Measurements from ENCODE around the gene SHISAL2B.
"Not testable (repeated sequence)": the region's sequence is repeated elsewhere in the genome, so short reads cannot be mapped to it uniquely, and the experiment has no call there.

The SHISAL2B gene

DNA sequence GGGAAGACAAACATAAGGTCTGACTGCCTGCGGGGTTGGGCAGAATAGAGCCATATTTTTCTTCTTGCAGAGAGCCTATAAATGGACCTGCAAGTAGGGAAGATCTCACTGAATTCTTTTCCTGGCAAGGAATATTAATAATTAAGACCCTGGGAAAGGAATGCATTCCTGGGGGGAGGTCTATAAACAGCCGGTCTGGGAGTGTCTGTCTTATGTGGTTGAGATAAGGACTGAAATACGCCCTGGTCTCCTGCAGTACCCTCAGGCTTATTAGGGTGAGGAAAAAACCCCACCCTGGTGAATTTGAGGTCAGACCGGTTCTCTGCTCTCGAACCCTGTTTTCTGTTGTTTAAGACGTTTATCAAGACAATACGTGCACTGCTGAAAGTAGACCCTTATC lies 6.1 kb downstream of the SHISAL2B start:
- in situ Hi-C loops (cut with HindIII; ENCODE audit: low sequenced_read_pairs): not testable (repeated sequence)

DNA sequence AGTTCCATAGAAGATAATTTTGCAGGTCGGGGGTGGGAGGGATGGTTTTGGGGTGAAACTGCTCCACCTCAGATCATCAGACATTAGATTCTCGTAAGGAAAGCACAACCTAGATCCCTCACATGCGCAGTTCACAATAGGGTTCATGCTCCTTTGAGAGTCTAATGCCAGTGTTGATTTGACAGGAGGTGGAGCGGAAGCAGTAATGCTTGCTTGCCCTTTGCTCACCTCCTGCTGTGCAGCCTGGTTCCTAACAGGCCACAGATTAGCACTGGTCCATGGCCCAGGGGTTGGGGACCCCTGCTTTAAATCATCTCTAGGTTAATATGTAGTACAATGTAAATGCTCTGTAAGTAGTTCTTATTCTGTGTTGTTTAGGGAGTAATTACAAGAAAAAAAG lies 10.5 kb downstream of the SHISAL2B start:
- in situ Hi-C loops (cut with HindIII; ENCODE audit: low sequenced_read_pairs): no loop called here

DNA sequence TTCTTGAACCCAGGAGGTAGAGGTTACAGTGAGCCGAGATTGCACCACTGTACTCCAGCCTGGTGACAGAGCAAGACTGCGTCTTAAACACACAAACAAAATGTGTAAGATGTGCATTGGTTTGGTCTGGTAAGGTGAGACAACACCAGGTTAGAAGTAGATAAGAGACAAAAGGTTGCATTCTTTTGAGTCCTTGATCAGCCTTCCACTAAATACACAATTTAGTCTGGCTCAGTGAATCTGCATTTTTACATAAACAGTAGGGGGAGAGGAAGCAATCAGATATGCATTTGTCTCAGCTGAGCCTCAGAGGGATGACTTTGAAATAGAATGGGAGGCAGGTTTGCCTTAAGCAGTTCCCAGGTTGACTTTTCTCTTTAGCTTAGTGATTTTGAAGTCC lies 15.8 kb downstream of the SHISAL2B start:
- in situ Hi-C loops (cut with HindIII; ENCODE audit: low sequenced_read_pairs): not testable (repeated sequence)

DNA sequence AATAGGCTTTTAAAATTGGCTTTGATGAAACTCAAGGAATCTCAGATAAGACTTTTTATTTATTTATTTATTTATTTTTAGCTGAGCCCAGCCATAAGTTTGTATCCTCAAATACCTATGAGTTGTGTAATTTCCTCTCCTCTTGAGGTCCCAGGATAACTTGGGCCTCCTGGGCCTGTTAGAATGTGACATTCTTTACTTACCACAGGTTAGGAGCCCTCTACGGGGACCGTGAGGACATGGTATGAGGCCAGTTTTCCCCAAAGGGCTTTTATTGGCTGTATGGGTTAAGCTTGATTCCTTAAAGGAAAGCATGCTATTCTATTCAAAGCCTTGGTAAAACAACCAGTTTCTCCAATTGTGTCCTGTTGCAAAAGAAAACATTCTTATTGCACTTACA lies 16.9 kb downstream of the SHISAL2B start:
- in situ Hi-C loops (cut with HindIII; ENCODE audit: low sequenced_read_pairs): no loop called here

DNA sequence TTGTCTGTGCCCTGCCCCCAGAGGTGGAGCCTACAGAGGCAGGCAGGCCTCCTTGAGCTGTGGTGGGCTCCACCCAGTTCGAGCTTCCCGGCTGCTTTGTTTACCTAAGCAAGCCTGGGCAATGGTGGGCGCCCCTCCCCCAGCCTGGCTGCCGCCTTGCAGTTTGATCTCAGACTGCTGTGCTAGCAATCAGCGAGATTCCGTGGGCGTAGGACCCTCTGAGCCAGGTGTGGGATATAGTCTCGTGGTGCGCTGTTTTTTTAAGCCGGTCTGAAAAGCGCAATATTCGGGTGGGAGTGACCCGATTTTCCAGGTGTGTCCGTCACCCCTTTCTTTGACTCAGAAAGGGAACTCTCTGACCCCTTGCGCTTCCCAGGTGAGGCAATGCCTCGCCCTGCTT lies 24.2 kb downstream of the SHISAL2B start:
- in situ Hi-C loops (cut with HindIII; ENCODE audit: low sequenced_read_pairs): not testable (repeated sequence)

DNA sequence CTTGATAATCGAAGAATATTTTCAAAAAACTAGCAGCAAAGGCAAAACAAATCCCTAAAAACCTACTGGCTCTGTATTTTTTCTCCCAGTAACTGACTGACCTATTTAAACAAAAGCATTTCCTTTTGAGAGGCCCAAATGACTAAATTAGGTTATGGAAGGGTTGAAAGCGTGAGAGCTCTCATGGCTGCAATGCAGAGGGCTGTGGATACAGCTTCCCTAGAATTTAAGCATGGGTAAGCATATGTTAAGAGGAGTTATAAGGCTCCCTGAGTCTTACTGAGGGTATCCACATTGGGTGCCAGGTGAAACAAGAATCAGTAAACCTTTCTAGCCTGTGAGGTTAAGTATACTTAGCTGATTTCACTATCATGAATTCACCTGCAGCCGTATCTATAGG lies 32.3 kb downstream of the SHISAL2B start:
- in situ Hi-C loops (cut with HindIII; ENCODE audit: low sequenced_read_pairs): no loop called here

DNA sequence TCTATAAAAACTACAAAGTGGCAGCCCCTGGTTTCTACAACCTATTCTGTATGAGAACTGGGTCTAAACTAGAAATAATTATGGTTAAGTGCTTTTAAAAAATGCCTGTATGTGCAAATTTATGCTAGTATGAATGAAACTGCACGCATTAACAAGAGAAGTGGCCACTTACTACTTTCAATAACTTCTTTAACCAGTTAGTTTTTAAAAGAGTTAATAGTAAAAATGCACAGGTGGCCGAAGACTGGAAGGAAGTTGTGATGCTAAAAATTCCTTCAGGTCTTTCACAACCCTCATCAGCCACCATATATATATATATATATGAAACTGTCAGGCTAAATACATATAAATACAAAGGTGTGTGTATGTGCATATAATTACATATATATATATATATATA lies 36.8 kb downstream of the SHISAL2B start:
- in situ Hi-C loops (cut with HindIII; ENCODE audit: low sequenced_read_pairs): no loop called here

DNA sequence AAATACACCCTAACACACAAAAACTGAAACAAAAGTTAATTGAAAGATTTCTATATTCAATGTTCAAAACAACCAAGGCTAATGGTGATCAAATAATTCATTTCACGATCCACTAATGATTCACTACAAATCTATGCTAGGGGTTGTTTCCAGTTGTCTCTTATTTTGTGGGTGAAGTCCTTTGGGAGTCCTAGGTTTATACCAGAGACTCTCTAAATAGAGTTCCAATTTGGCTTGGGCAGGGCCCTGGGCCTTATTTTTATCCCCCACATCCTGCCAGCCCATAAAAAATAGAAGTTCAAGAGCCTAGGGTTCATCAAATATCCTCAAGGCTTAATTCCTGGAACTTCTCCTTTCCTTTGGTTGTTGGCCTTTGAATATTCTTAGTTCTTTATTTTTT lies 52.1 kb downstream of the SHISAL2B start:
- in situ Hi-C loops (cut with HindIII; ENCODE audit: low sequenced_read_pairs): no loop called here

DNA sequence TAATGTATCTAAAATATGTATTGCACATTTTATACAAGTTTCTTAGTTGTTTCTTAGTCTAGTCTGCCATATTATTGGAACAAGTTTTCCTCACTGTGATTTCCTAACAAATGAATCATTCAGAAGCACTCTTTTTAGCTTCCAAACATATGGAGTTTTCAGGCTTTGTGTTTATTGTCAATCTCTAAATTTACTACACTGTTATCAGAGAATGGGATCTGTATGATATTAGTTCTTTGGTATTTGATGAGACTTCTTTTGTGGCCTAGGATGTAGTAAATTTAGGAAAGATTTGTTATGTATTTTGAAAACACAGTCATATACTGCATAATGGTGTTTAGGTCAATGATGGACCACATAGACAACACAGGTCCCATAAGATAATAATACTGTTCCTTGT lies 52.5 kb downstream of the SHISAL2B start:
- in situ Hi-C loops (cut with HindIII; ENCODE audit: low sequenced_read_pairs): no loop called here

DNA sequence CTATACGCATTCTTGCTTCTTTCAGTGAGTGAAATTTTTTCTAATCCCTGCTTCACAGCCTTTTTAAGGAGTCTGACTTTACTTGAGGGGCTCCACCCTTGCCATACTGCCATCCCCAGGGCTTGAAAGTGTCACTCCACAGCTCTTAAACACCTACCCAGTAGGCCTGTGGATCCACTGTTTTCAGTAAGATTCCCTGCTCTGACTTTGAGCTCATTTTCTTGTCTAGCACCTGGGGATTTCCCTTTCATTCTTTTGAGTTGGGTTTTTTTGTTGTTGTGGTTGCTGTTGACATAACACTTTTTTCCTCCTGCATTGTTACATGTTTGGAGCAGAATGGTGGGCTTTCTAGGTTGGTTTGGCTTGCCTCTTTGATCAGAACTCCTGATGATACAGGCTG lies 54.6 kb downstream of the SHISAL2B start:
- in situ Hi-C loops (cut with HindIII; ENCODE audit: low sequenced_read_pairs): no loop called here

DNA sequence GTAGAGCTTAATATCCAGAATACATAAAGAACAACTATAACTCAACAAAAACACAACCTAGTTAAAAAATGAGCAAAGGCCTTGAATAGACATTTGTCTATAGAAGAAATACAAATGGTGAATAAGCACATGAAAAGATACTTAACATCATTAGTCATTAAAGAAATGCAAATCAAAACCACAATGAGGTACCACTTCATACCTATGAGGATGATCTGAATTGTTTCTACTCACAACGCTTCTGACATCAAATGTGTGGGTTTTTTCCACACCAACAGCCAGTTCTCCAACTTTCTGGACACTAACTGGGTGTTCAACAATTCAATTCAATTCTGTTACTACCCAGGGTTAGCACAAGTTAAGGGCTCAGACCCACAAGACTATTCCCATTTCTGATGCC lies 56.1 kb downstream of the SHISAL2B start:
- in situ Hi-C loops (cut with HindIII; ENCODE audit: low sequenced_read_pairs): no loop called here

DNA sequence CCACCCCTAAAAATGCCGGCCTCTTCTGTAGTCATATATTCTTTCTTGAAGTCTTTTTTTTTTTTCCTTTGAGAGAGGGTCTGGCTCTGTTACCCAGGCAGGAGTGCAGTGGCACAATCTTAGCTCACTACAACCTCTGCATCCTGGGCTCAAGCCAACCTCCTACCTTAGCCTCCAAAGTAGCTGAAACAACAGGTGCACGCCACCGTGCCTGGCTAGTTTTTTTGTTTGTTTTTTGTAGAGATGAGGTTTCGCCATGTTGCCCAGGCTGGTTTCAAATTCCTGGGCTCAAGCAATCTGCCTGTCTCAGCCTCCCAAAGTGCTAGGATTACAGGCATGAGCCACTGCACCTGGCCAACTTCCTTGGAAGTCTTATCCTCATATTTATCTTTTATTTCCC lies 59.1 kb downstream of the SHISAL2B start:
- in situ Hi-C loops (cut with HindIII; ENCODE audit: low sequenced_read_pairs): no loop called here

DNA sequence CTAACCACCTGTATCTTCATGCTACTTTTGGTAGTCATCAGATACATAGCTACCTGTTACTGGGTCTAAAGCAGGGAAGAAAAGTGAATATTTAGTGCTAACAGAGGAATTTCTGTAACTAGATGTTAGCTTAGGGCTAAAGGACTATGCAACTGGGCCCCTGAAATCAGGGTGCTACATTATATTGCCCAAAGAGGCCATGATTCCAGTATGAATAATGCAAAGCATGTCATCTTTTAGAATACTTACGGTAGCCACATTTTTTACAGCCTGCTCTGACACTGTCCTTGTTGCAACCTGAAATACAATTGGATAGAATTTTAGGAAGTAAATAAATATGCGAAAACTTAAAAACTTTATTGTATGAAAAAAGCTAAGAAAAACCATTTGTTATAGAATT lies 63.8 kb downstream of the SHISAL2B start:
- in situ Hi-C loops (cut with HindIII; ENCODE audit: low sequenced_read_pairs): no loop called here

DNA sequence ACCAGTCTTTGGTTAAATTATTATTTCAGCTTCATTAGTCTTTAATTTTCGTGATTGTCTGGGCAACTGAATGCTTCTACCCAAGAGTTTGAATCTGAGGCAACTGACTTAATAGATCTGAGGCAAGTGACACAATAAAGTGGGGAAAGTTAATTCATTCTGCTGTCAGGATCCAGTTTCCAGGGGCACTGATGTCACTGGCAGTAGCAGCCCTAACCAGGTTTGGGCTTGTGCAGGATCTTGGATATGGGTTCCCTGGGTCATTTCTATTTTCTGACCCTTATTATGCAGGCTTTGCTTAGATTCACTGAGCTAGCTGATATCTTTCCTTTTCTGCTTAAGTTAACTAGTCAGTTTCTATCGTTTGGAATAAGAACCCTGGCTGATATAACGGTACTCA lies 68.6 kb downstream of the SHISAL2B start:
- in situ Hi-C loops (cut with HindIII; ENCODE audit: low sequenced_read_pairs): no loop called here

DNA sequence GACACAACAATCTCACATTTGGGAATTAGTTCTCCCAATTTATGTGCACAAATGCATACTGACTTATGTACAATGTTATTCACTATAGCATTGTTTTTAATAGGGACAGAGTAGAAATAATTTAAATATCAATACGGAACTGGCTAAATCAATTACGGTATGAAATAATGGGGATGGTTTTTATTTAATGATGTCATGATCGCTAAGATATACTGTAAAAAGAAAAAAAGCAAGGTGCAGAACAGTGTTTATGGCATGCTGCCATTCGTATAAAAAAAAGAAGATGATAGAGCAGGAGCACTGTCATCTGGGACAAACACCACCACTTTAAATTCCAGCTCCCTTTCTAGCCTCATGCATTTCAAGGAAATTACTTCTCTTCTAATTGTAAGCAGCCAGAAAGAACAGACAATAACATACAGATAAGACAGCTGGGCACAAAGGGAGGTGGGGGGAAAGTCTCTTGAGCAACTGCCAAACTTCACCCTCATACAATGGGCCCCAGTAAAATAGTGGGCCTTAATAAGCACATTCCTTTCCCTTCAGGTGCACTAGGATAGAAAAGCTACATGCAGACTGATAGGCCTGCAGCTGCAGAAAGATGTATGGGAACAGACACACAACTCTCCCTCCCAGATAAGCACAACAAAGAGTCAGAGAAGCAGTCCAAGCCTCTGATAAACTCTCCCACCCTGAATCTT lies 69.8 kb downstream of the SHISAL2B start:
- in situ Hi-C loops (cut with HindIII; ENCODE audit: low sequenced_read_pairs): no loop called here

DNA sequence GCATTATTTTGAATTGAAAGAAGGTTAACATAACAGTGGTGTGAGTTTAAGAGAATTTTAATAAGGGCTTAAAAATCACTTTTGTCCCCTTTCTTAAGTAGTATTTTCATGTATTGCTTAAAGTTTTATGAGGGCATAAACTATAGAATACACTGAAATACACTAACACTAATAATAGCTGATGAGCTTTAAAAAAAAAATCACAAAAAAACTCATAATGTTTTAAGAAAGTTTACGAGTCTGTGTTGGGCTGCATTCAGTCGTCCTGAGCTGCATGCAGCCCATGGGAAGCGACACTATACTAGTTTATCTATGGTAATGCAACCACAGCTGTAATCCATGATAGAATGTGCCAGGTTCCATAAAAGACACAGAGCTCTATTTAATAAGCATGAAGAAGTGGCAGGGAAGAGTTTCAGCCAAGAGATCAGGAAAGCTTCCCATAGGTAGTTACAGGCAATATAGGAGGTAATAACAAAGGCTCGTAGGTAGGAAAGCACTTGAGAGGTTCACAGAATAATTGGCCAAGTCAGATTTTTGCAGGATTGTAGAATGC lies 73.7 kb downstream of the SHISAL2B start:
- in situ Hi-C loops (cut with HindIII; ENCODE audit: low sequenced_read_pairs): no loop called here

DNA sequence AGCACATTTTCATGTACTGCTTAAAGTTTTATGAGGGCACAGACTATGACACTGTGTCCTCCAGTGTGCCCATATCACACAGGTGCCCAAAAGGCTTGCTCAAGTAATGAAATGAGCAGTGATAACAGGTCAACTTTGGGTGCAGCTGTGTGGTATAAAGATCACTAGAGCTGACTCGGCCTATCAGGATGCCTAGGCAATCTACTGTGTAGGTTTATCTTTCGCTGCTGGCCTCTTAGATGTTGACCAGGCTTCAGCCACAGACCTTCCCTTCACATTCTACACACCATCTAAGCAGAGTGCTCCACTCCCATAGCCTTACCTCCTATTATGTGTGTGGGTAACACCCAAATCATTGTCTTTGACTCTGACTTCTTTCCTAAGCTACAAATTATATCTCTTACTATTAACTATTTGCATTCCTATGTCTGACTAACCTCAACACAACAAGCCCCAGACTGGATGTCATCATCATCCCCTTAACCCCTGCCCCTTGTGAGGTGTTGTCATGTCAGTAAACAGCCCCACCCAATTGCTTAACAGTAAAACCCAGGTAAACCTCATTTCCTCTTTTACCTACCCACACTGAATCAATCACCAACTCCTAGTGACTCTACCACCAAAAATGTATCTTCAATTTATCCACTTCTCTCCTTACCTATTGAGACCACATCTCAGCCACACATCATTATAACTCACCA lies 75.7 kb downstream of the SHISAL2B start:
- in situ Hi-C loops (cut with HindIII; ENCODE audit: low sequenced_read_pairs): no loop called here

DNA sequence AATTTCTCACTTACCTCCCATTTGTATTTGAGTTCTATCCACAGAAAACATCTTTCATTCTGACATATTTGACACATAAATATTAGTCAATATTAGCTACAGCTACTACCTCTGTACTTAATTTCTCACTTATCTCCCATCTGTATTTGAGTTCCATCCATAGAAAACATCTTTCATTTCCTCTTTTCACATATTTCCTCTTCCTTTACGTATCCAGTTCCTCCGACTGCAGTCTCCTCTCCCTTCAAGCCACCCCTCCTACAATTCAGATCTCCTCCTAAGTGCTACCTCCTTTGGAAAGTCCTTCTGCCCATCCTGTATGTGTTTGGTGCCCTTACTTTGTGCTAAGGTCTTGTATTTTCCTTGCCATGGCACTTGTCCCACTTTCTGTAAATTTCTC lies 76.6 kb downstream of the SHISAL2B start:
- in situ Hi-C loops (cut with HindIII; ENCODE audit: low sequenced_read_pairs): no loop called here
